Mammary epithelial cell (primary cell): ENCODE data around the gene TMPRSS3.
A peak's percentile ranks its signal among the peaks of the same experiment; 100 is the strongest.

Experiments
- EZH2 ChIP-seq: IDR thresholded peaks from 2 replicates; pipeline ENCODE4 v1.6.1; 2012; ENCODE audit warnings: low read length, inconsistent platforms, borderline replicate concordance
- TF ChIP-seq, protein P1 (sequence below), 2 donors: IDR thresholded peaks in 1 of 2; conservative IDR thresholded peaks in 1 of 2; 2 replicates each; pipeline ENCODE4 v1.5.1; 2011 to 2012; ENCODE audit warnings: inconsistent platforms in 2 of 2, low read length in 2 of 2, mild to moderate bottlenecking in 2 of 2, control low read depth in 1 of 2, low read depth in 1 of 2; ENCODE audit not compliant: insufficient read depth in 1 of 2; ENCODE audit errors: extremely low read depth in 1 of 2

DNA sequence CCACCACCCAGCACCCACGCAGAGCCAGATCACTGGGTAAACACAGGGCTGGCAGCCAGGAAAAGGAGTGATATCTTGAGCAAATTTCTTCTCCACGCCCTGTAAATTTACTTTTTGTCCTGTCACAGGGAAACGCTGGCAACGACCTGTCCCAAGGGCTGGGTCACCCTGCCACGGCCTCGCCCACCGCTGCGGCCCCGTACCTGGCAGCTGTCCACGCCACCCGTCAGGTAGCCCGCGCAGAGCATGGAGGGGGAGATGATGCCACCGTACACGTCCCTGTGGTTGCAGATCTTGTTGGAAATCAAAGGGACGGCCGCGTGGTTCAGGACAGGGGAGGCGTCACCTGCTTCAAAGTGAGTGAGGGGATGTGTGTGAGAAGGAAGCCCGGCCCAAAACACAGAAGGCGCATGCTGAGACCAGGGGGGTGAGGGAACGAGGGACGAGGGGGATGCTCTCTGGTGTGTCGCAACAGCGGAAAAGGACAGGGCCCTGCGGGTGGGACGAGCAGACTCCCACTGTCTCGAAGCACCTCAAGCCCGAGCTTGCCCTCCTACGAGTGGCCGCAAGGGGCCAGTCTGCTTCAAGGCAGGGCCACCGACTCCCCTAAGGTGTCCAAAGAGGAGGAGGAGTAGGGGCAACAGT, 19.4 kb downstream of the TMPRSS3 start:
- TF ChIP-seq, protein P1, sequence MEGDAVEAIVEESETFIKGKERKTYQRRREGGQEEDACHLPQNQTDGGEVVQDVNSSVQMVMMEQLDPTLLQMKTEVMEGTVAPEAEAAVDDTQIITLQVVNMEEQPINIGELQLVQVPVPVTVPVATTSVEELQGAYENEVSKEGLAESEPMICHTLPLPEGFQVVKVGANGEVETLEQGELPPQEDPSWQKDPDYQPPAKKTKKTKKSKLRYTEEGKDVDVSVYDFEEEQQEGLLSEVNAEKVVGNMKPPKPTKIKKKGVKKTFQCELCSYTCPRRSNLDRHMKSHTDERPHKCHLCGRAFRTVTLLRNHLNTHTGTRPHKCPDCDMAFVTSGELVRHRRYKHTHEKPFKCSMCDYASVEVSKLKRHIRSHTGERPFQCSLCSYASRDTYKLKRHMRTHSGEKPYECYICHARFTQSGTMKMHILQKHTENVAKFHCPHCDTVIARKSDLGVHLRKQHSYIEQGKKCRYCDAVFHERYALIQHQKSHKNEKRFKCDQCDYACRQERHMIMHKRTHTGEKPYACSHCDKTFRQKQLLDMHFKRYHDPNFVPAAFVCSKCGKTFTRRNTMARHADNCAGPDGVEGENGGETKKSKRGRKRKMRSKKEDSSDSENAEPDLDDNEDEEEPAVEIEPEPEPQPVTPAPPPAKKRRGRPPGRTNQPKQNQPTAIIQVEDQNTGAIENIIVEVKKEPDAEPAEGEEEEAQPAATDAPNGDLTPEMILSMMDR (conservative IDR thresholded peaks at IDR 0.05 in 1 of 2, IDR thresholded peaks at IDR 0.05 in 1 of 2; ENCODE audit: extremely low read depth in 1 of 2, insufficient read depth in 1 of 2, low read depth in 1 of 2, low read length in 2 of 2), result peak; percentile 20 to 45
- no peak for TF ChIP-seq EZH2
